CD4-positive, CD25-positive, alpha-beta regulatory T cell (primary cell): ENCODE data around the gene ALK. TPM values are rescaled to one million over a fixed set of nuclear protein-coding genes. Genes with fewer than 3 reads are reported as not detected.

ENCODE experiments used
- ATAC-seq, 2 donors: fragments of 150-1000 bp; cut with Tn5 transposase; one replicate each; pipeline ENCODE4 v1.10.0; 2021; ENCODE audit warnings: low read depth in 2 of 2, moderate number of reproducible peaks in 2 of 2, moderate library complexity in 1 of 2
- DNase-seq, 3 donors: peaks; one replicate each; pipeline versions ENCODE4 v3.0.0 to v3.0.0-alpha.2; 2012 to 2022; ENCODE audit warnings: mixed read lengths in 1 of 3
- H3K27ac ChIP-seq: one replicate; pipeline ENCODE4 v1.7.0; 2013; ENCODE audit warnings: mild to moderate bottlenecking, low read length; ENCODE audit not compliant: insufficient read depth, poor library complexity, severe bottlenecking
- H3K27me3 ChIP-seq: one replicate; pipeline ENCODE4 v1.7.0; 2013; ENCODE audit warnings: low read length; ENCODE audit not compliant: control insufficient read depth, insufficient read depth
- H3K36me3 ChIP-seq: one replicate; pipeline ENCODE4 v1.7.0; 2013; ENCODE audit warnings: mild to moderate bottlenecking, low read length, moderate library complexity; ENCODE audit not compliant: control insufficient read depth, insufficient read depth
- H3K4me1 ChIP-seq: 2 replicates; pipeline ENCODE4 v1.7.0; 2013; ENCODE audit warnings: mild to moderate bottlenecking, low read length; ENCODE audit not compliant: insufficient read depth, control insufficient read depth, poor library complexity, severe bottlenecking
- H3K4me3 ChIP-seq: one replicate; pipeline ENCODE4 v1.7.0; 2013; ENCODE audit warnings: low read depth, mild to moderate bottlenecking, low read length, moderate library complexity
- H3K9me3 ChIP-seq, 2 experiments: 1 replicate in 1 of 2; 2 replicates in 1 of 2; pipeline ENCODE4 v1.7.0; 2013; ENCODE audit warnings: low read length in 2 of 2, mild to moderate bottlenecking in 1 of 2, moderate library complexity in 1 of 2; ENCODE audit not compliant: control insufficient read depth in 2 of 2
- H3K27ac Mint-ChIP-seq, 3 donors: one replicate each; pipeline ENCODE4 v1.8.0; 2020 to 2022; ENCODE audit warnings: mild to moderate bottlenecking in 3 of 3, mixed read lengths in 3 of 3, moderate library complexity in 2 of 3
- H3K27me3 Mint-ChIP-seq: one replicate; pipeline ENCODE4 v1.8.0; 2022; ENCODE audit warnings: mild to moderate bottlenecking, mixed read lengths
- H3K36me3 Mint-ChIP-seq: one replicate; pipeline ENCODE4 v1.8.0; 2020; ENCODE audit warnings: mixed read lengths
- H3K4me1 Mint-ChIP-seq, 4 donors: one replicate each; pipeline ENCODE4 v1.8.0; 2020 to 2022; ENCODE audit warnings: mixed read lengths in 4 of 4, mild to moderate bottlenecking in 1 of 4
- H3K4me3 Mint-ChIP-seq, 4 donors: one replicate each; pipeline ENCODE4 v1.8.0; 2020 to 2022; ENCODE audit warnings: mild to moderate bottlenecking in 4 of 4, mixed read lengths in 4 of 4, moderate library complexity in 3 of 4
- H3K9me3 Mint-ChIP-seq, 7 donors: one replicate each; pipeline ENCODE4 v1.8.0; 2020 to 2022; ENCODE audit warnings: mixed read lengths in 7 of 7, mild to moderate bottlenecking in 3 of 7, moderate library complexity in 2 of 7
- polyA plus RNA-seq, 4 donors: library from polyadenylated mRNA; unstranded; fragments of 300-500 nt; fragmentation: Illumina TruSeq; gene quantifications; one replicate each; pipeline ENCODE4 v1.2.3, GENCODE V29; 2021
- total RNA-seq: library from RNA; stranded (reverse); gene quantifications from one replicate; pipeline ENCODE4 v1.2.3, GENCODE V29; 2022

The ALK gene
- total and polyA plus RNA-seq, 5 donors from 2014 or later = not detected

GRCh38 chr2:29524652-29525051 lies 396.7 kb downstream of the ALK start:
- Histone ChIP-seq H3K27me3 (no peaks in the 10 kb centered on the region), H3K9me3 (no peaks in the 10 kb centered on the region), H3K4me3 (no peak overlapping the region), H3K4me1 (no peaks in the 10 kb centered on the region), H3K36me3 (no peaks in the 10 kb centered on the region), H3K27ac (no peak overlapping the region)
- peaks cover 0 to 3% (median 0%) of the 10 kb centered on the region in 7 donors for H3K9me3 Mint-ChIP-seq
- ATAC-seq (no peak), DNase-seq (no peak)
- peaks cover 0 to 4% (median 0%) of the 10 kb centered on the region in 4 donors for H3K4me1 Mint-ChIP-seq
- peaks cover 4% of the 10 kb centered on the region for H3K27me3 Mint-ChIP-seq
- no peak overlapping the region for H3K4me3 Mint-ChIP-seq
- peaks cover 3% of the 10 kb centered on the region for H3K36me3 Mint-ChIP-seq
- H3K27ac Mint-ChIP-seq = no peak overlapping the region

GRCh38 chr2:29522951-29523669 lies 398.3 kb downstream of the ALK start:
- peaks cover 4% of the 10 kb centered on the region for H3K27me3 Mint-ChIP-seq
- H3K4me1 Mint-ChIP-seq = peaks cover 0 to 4% (median 0%) of the 10 kb centered on the region in 4 donors
- DNase-seq = no peak
- H3K36me3 Mint-ChIP-seq = peaks cover 3% of the 10 kb centered on the region
- H3K4me3 Mint-ChIP-seq = no peak overlapping the region
- Histone ChIP-seq H3K27ac (no peak overlapping the region), H3K4me3 (no peak overlapping the region), H3K9me3 (no peaks in the 10 kb centered on the region), H3K27me3 (no peaks in the 10 kb centered on the region), H3K36me3 (no peaks in the 10 kb centered on the region), H3K4me1 (no peaks in the 10 kb centered on the region)
- H3K27ac Mint-ChIP-seq = no peak overlapping the region
- no peak for ATAC-seq
- peaks cover 0 to 3% (median 0%) of the 10 kb centered on the region in 7 donors for H3K9me3 Mint-ChIP-seq

- Mint-ChIP-seq H3K27me3 (peaks cover 4% of the 10 kb centered on the region), H3K4me1 (peaks cover 0 to 4% (median 0%) of the 10 kb centered on the region in 4 donors), H3K27ac (no peak overlapping the region), H3K4me3 (no peak overlapping the region), H3K36me3 (peaks cover 3% of the 10 kb centered on the region), H3K9me3 (peaks cover 0 to 3% (median under 1%) of the 10 kb centered on the region in 7 donors)
- Histone ChIP-seq H3K4me1 (no peaks in the 10 kb centered on the region), H3K4me3 (no peak overlapping the region), H3K27ac (no peak overlapping the region), H3K27me3 (no peaks in the 10 kb centered on the region), H3K9me3 (no peaks in the 10 kb centered on the region), H3K36me3 (no peaks in the 10 kb centered on the region)
- ATAC-seq = no peak
- no peak for DNase-seq
Observed at GRCh38 chr2:29520001-29520400, 401.4 kb downstream of the ALK start.

GRCh38 chr2:29519338-29519925 lies 402.0 kb downstream of the ALK start:
- H3K36me3 ChIP-seq = no peaks in the 10 kb centered on the region
- Mint-ChIP-seq H3K27ac (no peak overlapping the region), H3K27me3 (peaks cover 2% of the 10 kb centered on the region), H3K36me3 (no peaks in the 10 kb centered on the region), H3K9me3 (peaks cover 0 to 6% (median 3%) of the 10 kb centered on the region in 7 donors), H3K4me3 (no peak overlapping the region), H3K4me1 (peaks cover 0 to 4% (median 0%) of the 10 kb centered on the region in 4 donors)
- no peak for DNase-seq
- H3K27me3 ChIP-seq = no peaks in the 10 kb centered on the region
- H3K4me3 ChIP-seq = no peak overlapping the region
- ATAC-seq = no peak
- H3K9me3 ChIP-seq = no peaks in the 10 kb centered on the region
- no peak overlapping the region for H3K27ac ChIP-seq
- H3K4me1 ChIP-seq = no peaks in the 10 kb centered on the region

- Histone ChIP-seq H3K27ac (no peak overlapping the region), H3K4me1 (no peaks in the 10 kb centered on the region), H3K4me3 (no peak overlapping the region), H3K36me3 (no peaks in the 10 kb centered on the region), H3K9me3 (no peaks in the 10 kb centered on the region), H3K27me3 (no peaks in the 10 kb centered on the region)
- ATAC-seq (no peak), DNase-seq (no peak)
- no peak overlapping the region for H3K27ac Mint-ChIP-seq
- H3K36me3 Mint-ChIP-seq = no peaks in the 10 kb centered on the region
- H3K4me1 Mint-ChIP-seq = peaks cover 0 to 4% (median 0%) of the 10 kb centered on the region in 4 donors
- H3K27me3 Mint-ChIP-seq = no peaks in the 10 kb centered on the region
- no peak overlapping the region for H3K4me3 Mint-ChIP-seq
- H3K9me3 Mint-ChIP-seq = peaks cover 0 to 6% (median 3%) of the 10 kb centered on the region in 7 donors
Observed at GRCh38 chr2:29518646-29519337, 402.6 kb downstream of the ALK start.

- no peaks in the 10 kb centered on the region for H3K36me3 Mint-ChIP-seq
- H3K9me3 Mint-ChIP-seq = peaks cover 0 to 6% (median 3%) of the 10 kb centered on the region in 7 donors
- Histone ChIP-seq H3K27me3 (no peaks in the 10 kb centered on the region), H3K9me3 (no peaks in the 10 kb centered on the region), H3K27ac (no peak overlapping the region), H3K36me3 (no peaks in the 10 kb centered on the region), H3K4me1 (no peaks in the 10 kb centered on the region), H3K4me3 (no peak overlapping the region)
- peak overlapping the region in 1 of 3 donors; percentile 26 for H3K27ac Mint-ChIP-seq
- H3K4me1 Mint-ChIP-seq = peaks cover 0 to 3% (median 0%) of the 10 kb centered on the region in 4 donors
- ATAC-seq = no peak
- DNase-seq = no peak
- no peak overlapping the region for H3K4me3 Mint-ChIP-seq
- no peaks in the 10 kb centered on the region for H3K27me3 Mint-ChIP-seq
Observed at GRCh38 chr2:29518010-29518409, 403.4 kb downstream of the ALK start.

- H3K36me3 Mint-ChIP-seq = no peaks in the 10 kb centered on the region
- Histone ChIP-seq H3K27me3 (no peaks in the 10 kb centered on the region), H3K27ac (no peak overlapping the region), H3K4me1 (no peaks in the 10 kb centered on the region), H3K4me3 (no peak overlapping the region), H3K36me3 (no peaks in the 10 kb centered on the region), H3K9me3 (no peaks in the 10 kb centered on the region)
- H3K27ac Mint-ChIP-seq = no peak overlapping the region
- ATAC-seq (no peak), DNase-seq (no peak)
- no peaks in the 10 kb centered on the region for H3K4me1 Mint-ChIP-seq
- H3K4me3 Mint-ChIP-seq = no peak overlapping the region
- H3K9me3 Mint-ChIP-seq = peaks cover 0 to 6% (median 3%) of the 10 kb centered on the region in 7 donors
- no peaks in the 10 kb centered on the region for H3K27me3 Mint-ChIP-seq
Observed at GRCh38 chr2:29517413-29517812, 404.0 kb downstream of the ALK start.
